Stimulated activated CD8-positive, alpha-beta memory T cell treated with anti-CD3 and anti-CD28 coated beads, Interleukin-12 subunit alpha, Interleukin-12 subunit beta, amount 100 ng/mL, for 4 hours (primary cell): ENCODE data around the gene KLRC4.
"Not testable (repeated sequence)": the region's sequence is repeated elsewhere in the genome, so short reads cannot be mapped to it uniquely, and the experiment has no call there.

Experiments used
- DNase-seq: peaks from one replicate; pipeline ENCODE4 v3.0.0-alpha.2; 2020; ENCODE audit warnings: low read depth

KLRC4 gene

DNA sequence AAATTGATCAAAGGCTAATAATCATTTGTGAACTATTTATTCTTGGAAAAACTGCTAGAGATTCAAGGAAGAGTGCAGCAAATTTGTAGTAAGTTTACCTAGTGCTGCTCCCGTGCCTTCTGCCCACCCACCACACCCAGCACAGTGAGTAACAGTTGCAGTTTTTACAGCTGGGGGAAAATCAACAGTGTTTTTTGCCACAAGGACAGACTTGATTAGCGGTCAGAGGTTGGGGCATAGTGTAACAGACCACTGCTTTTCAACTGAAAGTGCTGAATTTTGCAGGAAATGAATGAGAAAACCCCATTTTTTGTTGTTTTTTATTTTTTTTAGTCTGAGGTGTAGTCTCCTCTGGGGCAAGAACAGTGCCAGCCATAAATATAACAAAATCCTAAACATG, 12.3 kb downstream of the KLRC4 start:
- no peak for DNase-seq

- not testable (repeated sequence) for DNase-seq
Observed at GRCh38 chr12:10396176-10396575, 13.4 kb downstream of the KLRC4 start.

GRCh38 chr12:10395390-10395998, 14.1 kb downstream of the KLRC4 start:
- no peak for DNase-seq

DNA sequence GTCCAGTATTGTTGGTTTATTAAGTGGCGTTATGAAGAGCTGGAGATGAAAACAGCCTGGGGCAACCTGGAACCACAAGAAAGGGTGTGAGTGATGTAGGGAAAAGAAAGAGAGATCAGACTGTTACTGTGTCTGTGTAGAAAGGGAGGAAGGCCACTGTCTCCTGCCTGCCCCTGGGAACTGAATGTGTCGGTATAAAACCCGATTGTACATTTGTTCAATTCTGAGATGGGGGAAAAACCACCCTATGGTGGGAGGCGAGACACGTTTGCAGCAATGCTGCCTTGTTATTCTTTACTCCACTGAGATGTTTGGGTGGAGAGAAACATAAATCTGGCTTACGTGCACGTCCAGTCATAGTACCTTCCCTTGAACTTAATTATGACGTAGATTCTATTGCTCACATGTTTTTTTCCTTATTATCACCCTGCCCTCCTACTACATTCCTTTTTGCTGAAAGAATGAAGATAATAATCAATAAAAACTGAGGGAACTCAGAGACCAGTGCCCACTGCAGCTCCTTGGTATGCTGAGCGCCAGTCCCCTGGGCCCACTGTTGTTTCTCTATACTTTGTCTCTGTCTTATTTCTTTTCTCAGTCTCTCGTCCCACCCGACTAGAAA, 14.9 kb downstream of the KLRC4 start:
- not testable (repeated sequence) for DNase-seq

- no peak for DNase-seq
Observed at GRCh38 chr12:10393291-10393690, 16.3 kb downstream of the KLRC4 start.

DNA sequence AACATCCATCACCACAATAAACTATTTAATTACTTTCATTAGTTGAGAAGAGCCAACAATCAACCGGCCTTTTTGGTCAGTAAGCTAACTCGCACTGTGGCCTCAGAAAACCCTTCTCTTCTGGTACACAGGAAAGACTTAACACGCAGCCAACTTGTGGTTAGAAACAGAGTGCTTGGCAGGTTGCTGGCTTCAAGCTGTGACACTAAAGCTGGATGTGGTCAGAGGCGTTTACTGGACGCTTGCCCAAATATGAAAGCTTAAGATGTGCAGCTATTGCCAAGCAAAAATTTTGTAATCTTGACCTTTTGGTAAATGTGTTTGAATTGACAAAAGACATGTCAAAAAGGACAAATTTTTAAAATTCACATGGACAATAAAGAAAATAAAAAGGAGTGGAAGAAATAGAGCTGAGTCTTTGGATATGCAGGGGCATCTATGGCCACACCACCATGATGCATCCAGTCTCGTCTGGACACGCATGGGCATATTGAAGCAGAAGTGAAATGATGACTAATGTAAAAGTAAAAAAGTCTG, 17.1 kb downstream of the KLRC4 start:
- DNase-seq = no peak

DNA sequence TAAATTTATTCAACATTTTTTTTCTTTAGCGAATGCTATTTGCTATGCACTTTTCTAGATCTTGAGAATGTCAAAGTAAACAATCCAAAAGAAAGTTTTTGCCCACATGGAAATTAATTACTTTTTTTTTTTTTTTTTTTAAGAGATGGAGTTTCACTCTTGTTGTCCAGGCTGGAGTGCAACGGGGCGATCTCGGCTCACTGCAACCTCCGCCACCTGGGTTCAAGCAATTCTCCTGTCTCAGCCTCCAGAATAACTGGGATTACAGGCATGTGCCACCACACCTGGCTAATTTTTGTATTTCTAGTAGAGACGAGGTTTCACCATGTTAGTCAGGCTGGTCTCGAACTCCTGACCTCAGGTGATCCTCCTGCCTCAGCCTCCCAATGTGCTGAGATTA, 18.6 kb downstream of the KLRC4 start:
- DNase-seq = not testable (repeated sequence)

GRCh38 chr12:10389904-10390303, 19.7 kb downstream of the KLRC4 start, which contains the start of gene KLRK1:
Gene KLRK1, minus strand, starts transcription at chr12:10390041. Its CDS starts 1,231 bp downstream, at chr12:10388810.
- DNase-seq = no peak

GRCh38 chr12:10388624-10389413, 20.7 kb downstream of the KLRC4 start:
- no peak for DNase-seq

GRCh38 chr12:10387498-10387897, 22.1 kb downstream of the KLRC4 start:
- DNase-seq = not testable (repeated sequence)

DNA sequence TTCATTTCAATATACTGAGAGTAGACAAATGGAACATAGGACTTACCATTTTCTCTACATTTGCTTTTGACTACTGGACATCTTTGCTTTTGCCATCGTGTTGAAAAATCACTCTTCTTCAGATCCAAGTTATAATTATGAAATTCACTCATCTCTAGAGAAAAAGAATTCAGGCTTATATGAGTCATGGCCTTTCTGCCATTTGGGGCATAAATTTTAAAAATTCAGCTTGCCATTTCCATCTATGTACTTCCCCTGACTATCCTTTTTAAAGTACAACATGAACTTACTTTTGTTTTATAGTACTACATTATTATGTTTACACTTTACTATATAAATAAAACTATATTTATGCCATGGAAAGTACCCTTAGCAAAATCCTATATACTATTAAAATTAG, 22.7 kb downstream of the KLRC4 start:
- no peak for DNase-seq

- no peak for DNase-seq
Observed at GRCh38 chr12:10385166-10385613, 24.4 kb downstream of the KLRC4 start.

DNA sequence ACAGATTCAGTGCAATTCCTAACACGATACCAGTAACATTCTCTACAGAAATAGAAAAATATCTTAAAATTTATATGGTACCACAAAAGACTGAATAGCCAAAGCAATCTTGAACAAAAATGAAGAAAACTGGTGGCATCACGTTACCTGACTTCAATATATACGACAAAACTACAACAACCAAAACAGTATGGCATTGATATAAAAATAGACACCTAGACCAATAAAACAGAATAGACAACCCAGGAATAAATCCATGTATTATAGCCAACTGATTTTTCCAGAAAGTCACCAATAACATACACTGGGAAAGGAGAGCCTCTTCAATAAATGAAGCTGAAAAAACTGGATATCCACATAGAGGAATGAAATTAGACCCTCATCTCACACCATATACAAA, 25.4 kb downstream of the KLRC4 start:
- DNase-seq = no peak

DNA sequence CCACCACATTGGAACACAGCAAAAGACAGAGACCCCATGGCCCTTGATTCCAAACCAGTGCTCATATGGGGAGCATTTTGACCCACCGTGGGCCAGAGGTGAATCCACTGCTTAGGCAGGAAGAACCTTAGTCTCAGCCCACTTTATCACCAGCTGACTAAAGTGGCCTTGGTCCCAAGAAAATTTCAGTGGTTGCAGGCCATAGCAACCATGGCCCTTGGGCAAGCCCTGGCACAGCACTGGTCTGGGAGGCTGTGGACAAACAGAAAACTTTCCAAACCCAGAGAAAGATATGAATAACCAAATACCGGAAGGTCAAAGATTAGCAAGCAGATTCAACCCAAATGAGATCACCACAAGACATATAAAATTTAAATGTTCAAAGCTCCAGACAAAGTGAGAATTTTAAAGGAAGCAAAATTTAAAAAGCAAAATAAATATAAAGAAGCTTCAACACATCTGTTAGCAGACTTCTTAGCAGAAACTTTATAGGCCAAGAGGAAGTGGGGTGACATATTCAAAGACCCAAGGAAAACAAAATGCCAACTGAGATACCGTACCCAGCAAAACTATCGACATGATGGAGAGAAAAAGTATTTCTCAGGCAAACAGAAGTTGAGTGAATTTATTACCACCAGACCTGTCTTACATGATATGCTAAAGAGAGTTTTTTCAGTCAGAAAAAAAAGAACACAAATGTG, 27.5 kb downstream of the KLRC4 start:
- DNase-seq = no peak

DNA sequence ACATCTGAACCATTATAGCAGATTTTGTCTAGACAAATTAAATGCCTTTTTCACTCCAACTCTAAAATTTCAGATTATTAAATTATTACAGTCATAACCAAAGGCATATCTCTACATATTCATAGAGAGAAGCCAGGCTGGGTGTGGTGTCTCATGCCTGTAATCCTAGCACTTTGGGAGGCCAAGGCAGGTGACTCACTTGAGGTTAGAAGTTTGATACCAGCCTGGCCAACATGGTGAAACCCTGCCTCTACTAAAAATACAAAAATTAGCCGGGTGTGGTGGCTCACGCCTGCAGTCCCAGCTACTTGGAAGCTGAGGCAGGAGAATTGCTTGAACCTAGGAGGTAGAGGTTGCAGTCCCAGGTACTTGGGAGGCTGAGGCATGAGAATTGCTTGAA, 30.8 kb downstream of the KLRC4 start:
- not testable (repeated sequence) for DNase-seq

DNA sequence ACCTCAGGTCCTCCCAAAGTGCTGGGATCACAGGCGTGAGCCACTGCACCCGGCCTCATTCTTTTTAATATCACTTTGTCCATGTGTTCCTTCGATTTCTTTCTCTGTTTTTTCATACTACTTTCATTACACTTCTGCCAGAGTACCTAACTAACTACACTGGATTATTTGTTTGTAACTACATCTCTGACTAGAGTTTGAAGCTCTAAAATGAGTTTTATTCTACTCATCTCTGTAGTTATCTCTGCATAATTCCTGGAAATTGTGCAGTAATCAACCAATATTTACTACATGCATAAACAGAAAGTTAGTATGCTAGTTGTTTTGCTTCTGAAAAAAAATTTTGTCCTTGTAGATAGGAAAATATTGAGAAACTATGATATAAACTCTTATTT, 34.9 kb downstream of the KLRC4 start:
- no peak for DNase-seq

DNA sequence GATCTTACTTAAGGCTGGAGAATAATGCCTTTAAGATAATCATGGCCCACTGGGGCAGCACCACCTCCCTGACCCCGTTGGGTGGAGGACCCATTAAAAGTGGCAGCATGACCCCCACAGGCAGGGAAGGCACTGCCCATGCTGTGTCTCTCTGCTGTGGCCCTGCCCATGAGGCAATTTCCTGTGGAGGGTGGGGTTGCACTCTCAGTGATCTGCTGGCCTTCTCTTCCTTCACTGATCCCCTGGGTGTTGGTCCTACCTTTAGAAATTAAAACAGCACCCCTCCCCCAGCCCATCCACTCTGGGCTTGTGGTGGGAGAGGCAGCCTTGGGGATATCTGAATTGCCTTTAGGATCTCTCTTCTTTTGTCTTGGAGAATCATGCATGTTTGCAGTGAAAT, 37.0 kb downstream of the KLRC4 start:
- DNase-seq = no peak

- DNase-seq = not testable (repeated sequence)
Observed at GRCh38 chr12:10371893-10372535, 37.5 kb downstream of the KLRC4 start.

DNA sequence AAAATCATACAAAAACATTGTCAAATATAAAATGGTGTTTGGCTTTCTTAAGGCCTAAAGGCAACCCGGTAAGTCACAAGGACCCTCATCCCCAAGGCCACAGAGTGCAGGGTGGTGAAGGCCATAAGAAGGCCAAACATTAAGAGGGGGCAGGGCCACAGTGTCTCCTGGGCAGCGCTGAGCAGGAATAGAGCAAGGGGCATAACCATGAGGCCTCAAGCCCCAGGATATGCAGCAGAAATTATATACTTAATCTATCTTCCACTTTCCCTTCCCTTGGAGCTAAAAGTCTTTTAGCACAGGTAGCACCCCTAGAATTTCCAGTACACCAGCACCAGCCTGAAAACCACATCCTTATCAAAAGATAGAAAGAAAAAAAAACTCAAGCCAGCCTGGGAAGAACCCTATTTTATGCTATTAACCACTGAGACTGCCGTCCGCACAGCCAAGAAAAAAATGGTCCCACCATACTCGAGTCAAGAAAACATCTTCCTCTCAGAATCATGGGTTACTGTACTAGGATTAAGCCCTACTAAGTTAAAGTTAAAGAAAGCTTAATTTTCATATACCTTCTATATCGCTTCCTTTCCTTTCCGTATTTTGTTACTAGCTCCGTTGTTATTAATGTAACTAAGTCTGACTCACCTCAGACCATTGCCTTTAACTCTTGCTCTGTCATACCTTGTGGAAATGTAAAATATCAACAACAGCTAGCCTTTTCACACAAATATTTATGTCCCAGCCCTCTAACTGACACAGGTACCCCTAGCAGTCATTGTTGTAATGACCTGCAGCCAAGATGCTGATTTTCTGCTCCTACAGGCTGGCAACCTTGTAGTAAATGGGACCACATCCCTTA, 39.8 kb downstream of the KLRC4 start:
- DNase-seq = no peak
